HCT116 (cell line): Measurements from ENCODE around the gene FUOM. TPM values are rescaled to one million over a fixed set of nuclear protein-coding genes. Genes with fewer than 3 reads are reported as not detected.

Source experiments
- ATAC-seq: fragments of 200-7000 bp; cut with Tn5 transposase; 2 replicates; pipeline ENCODE4 v1.9.1; 2020; ENCODE audit warnings: mild to moderate bottlenecking, moderate library complexity
- BruUV-seq: library from RNA; stranded (reverse); fragments of 400-500 nt; replicated peaks from 2 replicates; lab custom pipeline; 2021; lab: Mats Ljungman, UMichigan
- CTCF ChIA-PET: fragments of 300-600 bp; sonication (Branson Sonifier 250); formaldehyde crosslinking; loops from one replicate; lab custom pipeline; 2021; ENCODE audit warnings: antibody characterized with exemption; lab: Charles Lee
- POLR2A ChIA-PET: fragments of 300-600, 350-600 bp; sonication (Branson Sonifier 250); formaldehyde crosslinking; loops from one replicate; lab custom pipeline; 2021; ENCODE audit warnings: antibody characterized with exemption; lab: Charles Lee
- RAD21 ChIA-PET, 2 experiments: fragments of 300-600 bp; sonication (Branson Sonifier 250); formaldehyde crosslinking; loops; one replicate each; lab custom pipeline; 2023; ENCODE audit warnings: low total read pairs in 2 of 2; ENCODE audit not compliant: uncharacterized antibody in 2 of 2, unreplicated experiment in 2 of 2, low non-redundant PET in 1 of 2; lab: Charles Lee
- DNase-seq: peaks from one replicate; pipeline ENCODE4 v3.0.0-alpha.2; 2010; ENCODE audit warnings: low read depth, low spot score
- H2AFZ ChIP-seq: fragments of 200-600 bp; shearing (Covaris generic), sonication (generic); 2 replicates; pipeline ENCODE4 v1.6.1; 2017; ENCODE audit warnings: low read depth, mixed run types, mixed read lengths, antibody characterized with exemption, low read length; ENCODE audit not compliant: poor library complexity, severe bottlenecking
- H3K27ac ChIP-seq: 2 replicates; pipeline ENCODE4 v1.5.1; 2012; ENCODE audit warnings: low read depth, low read length
- H3K27me3 ChIP-seq: fragments of 200-600 bp; sonication (generic); 2 replicates; pipeline ENCODE4 v1.6.1; 2016; ENCODE audit warnings: mixed run types, low read length, mixed read lengths; ENCODE audit not compliant: insufficient read depth
- H3K36me3 ChIP-seq, 2 experiments: fragments of 200-500 bp in 1 of 2; fragments of 200-600 bp in 1 of 2; sonication (Bioruptor generic) in 1 of 2; sonication (generic) in 1 of 2; 2 replicates each; pipeline versions ENCODE4 v1.5.1 to v1.6.1; 2014 to 2016; ENCODE audit warnings: low read length in 2 of 2, inconsistent platforms in 1 of 2, mixed read lengths in 1 of 2, mixed run types in 1 of 2; ENCODE audit not compliant: insufficient read depth in 2 of 2, control insufficient read depth in 1 of 2
- H3K4me1 ChIP-seq, 2 experiments: fragments of 200-600 bp in 1 of 2; sonication (generic) in 1 of 2; 2 replicates each; pipeline versions ENCODE4 v1.5.1 to v1.6.1; 2012 to 2017; ENCODE audit warnings: low read length in 2 of 2, inconsistent platforms in 1 of 2, mild to moderate bottlenecking in 1 of 2, mixed read lengths in 1 of 2, mixed run types in 1 of 2, moderate library complexity in 1 of 2; ENCODE audit not compliant: insufficient read depth in 2 of 2, control insufficient read depth in 1 of 2
- H3K4me2 ChIP-seq: fragments of 200-600 bp; sonication (generic); 2 replicates; pipeline ENCODE4 v1.6.1; 2017; ENCODE audit warnings: mixed run types, low read length, mixed read lengths
- H3K4me3 ChIP-seq, 2 experiments: fragments of 200-600 bp in 1 of 2; sonication (generic) in 1 of 2; replicated peaks in 1 of 2; 2 replicates each; pipeline ENCODE4 v1.5.1; 2011 to 2016; ENCODE audit warnings: low read length in 2 of 2, control low read depth in 1 of 2, low read depth in 1 of 2, mild to moderate bottlenecking in 1 of 2, mixed read lengths in 1 of 2, mixed run types in 1 of 2
- H3K79me2 ChIP-seq: fragments of 200-600 bp; sonication (generic); 2 replicates; pipeline ENCODE4 v1.6.1; 2017; ENCODE audit warnings: mild to moderate bottlenecking, mixed run types, low read length, moderate library complexity, mixed read lengths; ENCODE audit not compliant: insufficient read depth
- H3K9ac ChIP-seq: fragments of 200-600 bp; sonication (generic); 2 replicates; pipeline ENCODE4 v1.6.1; 2016; ENCODE audit warnings: low read length, mixed read lengths
- H3K9me2 ChIP-seq: fragments of 200-600 bp; sonication (generic), shearing (Covaris generic); 2 replicates; pipeline ENCODE4 v1.6.1; 2017; ENCODE audit warnings: mixed run types, mild to moderate bottlenecking, moderate library complexity; ENCODE audit not compliant: insufficient read depth
- H3K9me3 ChIP-seq, 2 experiments: fragments of 200-500 bp in 1 of 2; fragments of 200-600 bp in 1 of 2; sonication (Bioruptor generic) in 1 of 2; sonication (generic) in 1 of 2; 2 replicates each; pipeline ENCODE4 v1.6.1; 2014 to 2017; ENCODE audit warnings: low read length in 2 of 2, mixed read lengths in 2 of 2, inconsistent platforms in 1 of 2, low read depth in 1 of 2, mild to moderate bottlenecking in 1 of 2, mixed run types in 1 of 2, moderate library complexity in 1 of 2; ENCODE audit not compliant: control insufficient read depth in 1 of 2, insufficient read depth in 1 of 2
- H4K20me1 ChIP-seq: fragments of 200-600 bp; sonication (generic), shearing (Covaris generic); 2 replicates; pipeline ENCODE4 v1.6.1; 2017; ENCODE audit warnings: mixed run types, mild to moderate bottlenecking, moderate library complexity; ENCODE audit not compliant: insufficient read depth
- CBX3 ChIP-seq: IDR thresholded peaks from 2 replicates; pipeline ENCODE4 v1.6.1; 2012; ENCODE audit warnings: low read depth
- CEBPB ChIP-seq: IDR thresholded peaks from 2 replicates; pipeline ENCODE4 v1.6.1; 2012; ENCODE audit warnings: low read depth
- ELF1 ChIP-seq: IDR thresholded peaks from 2 replicates; pipeline ENCODE4 v1.6.1; 2012; ENCODE audit warnings: low read depth, borderline replicate concordance
- EZH2 ChIP-seq: fragments of 200-600 bp; sonication (generic); IDR thresholded peaks from 2 replicates; pipeline ENCODE4 v1.6.1; 2017; ENCODE audit warnings: antibody characterized with exemption, mixed run types
- EZH2phosphoT487 ChIP-seq: fragments of 200-600 bp; IDR thresholded peaks from 2 replicates; pipeline ENCODE4 v1.6.1; 2018; ENCODE audit warnings: antibody characterized with exemption, borderline replicate concordance
- JUND ChIP-seq: IDR thresholded peaks from 2 replicates; pipeline ENCODE4 v1.6.1; 2012
- POLR2A ChIP-seq: IDR thresholded peaks from 2 replicates; pipeline ENCODE4 v1.7.0; 2011; ENCODE audit warnings: borderline replicate concordance; ENCODE audit not compliant: insufficient read depth, insufficient read length; ENCODE audit errors: extremely low read depth
- POLR2AphosphoS5 ChIP-seq: IDR thresholded peaks from 2 replicates; pipeline ENCODE4 v1.6.1; 2011; ENCODE audit warnings: mild to moderate bottlenecking, low read depth, low read length, moderate library complexity
- RAD21 ChIP-seq: IDR thresholded peaks from 2 replicates; pipeline ENCODE4 v1.6.1; 2012; ENCODE audit warnings: low read depth, mild to moderate bottlenecking
- SP1 ChIP-seq: IDR thresholded peaks from 2 replicates; pipeline ENCODE4 v1.6.1; 2012; ENCODE audit warnings: low read depth
- SRF ChIP-seq: IDR thresholded peaks from 2 replicates; pipeline ENCODE4 v1.6.1; 2012; ENCODE audit warnings: low read depth
- TCF7L2 ChIP-seq: IDR thresholded peaks from 2 replicates; pipeline ENCODE4 v1.7.0; 2011; ENCODE audit warnings: borderline replicate concordance, inconsistent platforms; ENCODE audit not compliant: insufficient read depth, insufficient read length; ENCODE audit errors: extremely low read depth
- YY1 ChIP-seq: IDR thresholded peaks from 2 replicates; pipeline ENCODE4 v1.6.1; 2011; ENCODE audit warnings: low read length, low read depth, moderate library complexity, mild to moderate bottlenecking; ENCODE audit not compliant: insufficient replicate concordance; ENCODE audit errors: extremely low read depth
- ZFX ChIP-seq: fragments of 450-650 bp; IDR thresholded peaks from 2 replicates; pipeline ENCODE4 v1.6.1; 2017
- intact Hi-C: fragments of 100-400 bp; cut with micrococcal nuclease; formaldehyde crosslinking; loops from 2 replicates; pipeline ENCODE4 v1.10.0; 2022
- total RNA-seq: library from RNA; stranded (reverse); gene quantifications from one replicate; pipeline ENCODE4 v1.2.1, GENCODE V29; 2021; ENCODE audit not compliant: unreplicated experiment
- TF ChIP-seq, protein P1 (sequence below): IDR thresholded peaks from 2 replicates; pipeline ENCODE4 v1.6.1; 2011; ENCODE audit warnings: mild to moderate bottlenecking, low read length, moderate library complexity; ENCODE audit not compliant: insufficient replicate concordance; ENCODE audit errors: extremely low read depth
- TF ChIP-seq, protein P2 (sequence below): IDR thresholded peaks from 2 replicates; pipeline ENCODE4 v1.6.1; 2012
- TF ChIP-seq, protein P3 (sequence below): IDR thresholded peaks from 2 replicates; pipeline ENCODE4 v1.6.1; 2012

The FUOM gene
- total RNA-seq, 1 experiment from 2014 or later, result 21.5 TPM

DNA sequence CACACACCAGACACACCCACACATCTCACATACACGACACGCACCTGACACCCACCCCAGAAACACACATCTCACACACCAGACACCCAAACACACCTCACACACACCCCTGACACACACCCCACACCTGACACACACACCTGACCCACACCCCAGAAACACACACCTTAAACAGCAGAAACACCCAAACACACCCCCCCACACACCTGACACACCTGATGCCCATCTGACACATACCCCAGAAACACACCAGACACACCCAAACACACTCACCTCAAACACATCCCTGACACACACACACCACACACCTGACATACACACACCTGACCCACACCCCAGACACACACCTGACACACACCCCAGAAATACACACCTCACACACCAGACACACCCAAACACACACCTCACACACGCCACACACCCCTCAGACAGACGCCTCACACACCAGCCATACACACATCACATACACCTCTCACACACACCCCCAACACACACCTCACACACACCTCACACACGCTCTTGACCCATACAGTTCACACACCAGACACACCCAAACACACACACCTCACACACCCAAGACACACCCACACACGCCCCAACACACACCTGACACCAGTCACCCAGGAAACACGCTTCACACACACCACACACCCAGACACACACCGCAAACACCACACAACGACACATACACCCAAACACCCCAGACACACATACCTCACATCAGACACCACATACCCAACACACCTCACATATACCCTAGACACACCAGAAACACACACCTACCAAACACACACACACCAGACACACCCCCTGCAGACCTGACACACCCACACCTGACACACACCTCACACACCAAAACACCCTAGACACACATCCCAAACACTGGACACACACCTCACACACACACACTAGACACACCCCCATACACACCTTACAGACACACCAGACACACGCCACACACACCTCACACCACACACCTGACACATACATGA is 19.4 kb downstream of the FUOM start:
- Histone ChIP-seq H3K27me3 (no peaks in the 10 kb centered on the region), H3K36me3 (no peaks in the 10 kb centered on the region), H3K9me2 (no peaks in the 10 kb centered on the region), H3K27ac (no peak overlapping the region), H3K9me3 (no peaks in the 10 kb centered on the region), H4K20me1 (no peaks in the 10 kb centered on the region), H3K79me2 (no peaks in the 10 kb centered on the region), H3K4me1 (peaks cover 0 to 5% of the 10 kb centered on the region in 2 experiments; a peak in 1 of 4 replicates), H3K9ac (no peak overlapping the region), H2AFZ (no peak overlapping the region), H3K4me3 (no peak overlapping the region), H3K4me2 (no peak overlapping the region)
- ATAC-seq, result no peak
- intact Hi-C loops, result no loop called here
- no peak for DNase-seq
- BruUV-seq, result no TSS peak
- TF ChIP-seq YY1 (no peak), POLR2A (no peak), JUND (no peak), SRF (no peak), CEBPB (no peak)
- ChIA-PET RAD21 (no interaction called here), CTCF (no interaction called here), POLR2A (no interaction called here)

DNA sequence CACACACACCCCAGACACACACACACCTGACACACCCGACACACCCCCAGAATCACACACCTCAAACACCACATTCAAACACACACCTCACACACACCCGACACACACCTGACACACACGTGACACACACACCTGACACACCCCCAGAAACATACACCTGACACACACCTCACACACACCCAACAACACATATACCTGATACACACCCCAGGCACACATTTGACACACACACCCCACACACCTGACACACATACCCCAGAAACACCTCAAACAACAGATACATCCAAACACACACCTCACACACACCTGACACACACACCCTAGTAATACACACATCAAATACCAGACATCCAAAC is 20.5 kb downstream of the FUOM start:
- no peak overlapping the region for H3K27ac ChIP-seq
- RAD21 ChIA-PET, result no interaction called here
- no peak overlapping the region for H2AFZ ChIP-seq
- H3K27me3 ChIP-seq, result no peaks in the 10 kb centered on the region
- no peak overlapping the region for H3K9ac ChIP-seq
- no peak for ATAC-seq
- no peaks in the 10 kb centered on the region for H3K79me2 ChIP-seq
- intact Hi-C loops, result no loop called here
- no peak overlapping the region for H3K4me3 ChIP-seq
- CTCF ChIA-PET, result no interaction called here
- BruUV-seq, result no TSS peak
- H3K36me3 ChIP-seq, result no peaks in the 10 kb centered on the region
- no peaks in the 10 kb centered on the region for H3K9me2 ChIP-seq
- no peak for DNase-seq
- no peaks in the 10 kb centered on the region for H3K4me1 ChIP-seq
- no peak overlapping the region for H3K4me2 ChIP-seq
- H3K9me3 ChIP-seq, result no peaks in the 10 kb centered on the region
- H4K20me1 ChIP-seq, result no peaks in the 10 kb centered on the region
- POLR2A ChIA-PET, result no interaction called here
- TF ChIP-seq, protein P1, sequence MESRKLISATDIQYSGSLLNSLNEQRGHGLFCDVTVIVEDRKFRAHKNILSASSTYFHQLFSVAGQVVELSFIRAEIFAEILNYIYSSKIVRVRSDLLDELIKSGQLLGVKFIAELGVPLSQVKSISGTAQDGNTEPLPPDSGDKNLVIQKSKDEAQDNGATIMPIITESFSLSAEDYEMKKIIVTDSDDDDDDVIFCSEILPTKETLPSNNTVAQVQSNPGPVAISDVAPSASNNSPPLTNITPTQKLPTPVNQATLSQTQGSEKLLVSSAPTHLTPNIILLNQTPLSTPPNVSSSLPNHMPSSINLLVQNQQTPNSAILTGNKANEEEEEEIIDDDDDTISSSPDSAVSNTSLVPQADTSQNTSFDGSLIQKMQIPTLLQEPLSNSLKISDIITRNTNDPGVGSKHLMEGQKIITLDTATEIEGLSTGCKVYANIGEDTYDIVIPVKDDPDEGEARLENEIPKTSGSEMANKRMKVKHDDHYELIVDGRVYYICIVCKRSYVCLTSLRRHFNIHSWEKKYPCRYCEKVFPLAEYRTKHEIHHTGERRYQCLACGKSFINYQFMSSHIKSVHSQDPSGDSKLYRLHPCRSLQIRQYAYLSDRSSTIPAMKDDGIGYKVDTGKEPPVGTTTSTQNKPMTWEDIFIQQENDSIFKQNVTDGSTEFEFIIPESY, result no peak
- TF ChIP-seq EZH2phosphoT487, result no peak
- TF ChIP-seq POLR2A, result no peak
- no peak for TF ChIP-seq ELF1
- TF ChIP-seq ZFX, result no peak
- no peak for TF ChIP-seq CEBPB
- no peak for TF ChIP-seq RAD21
- TF ChIP-seq EZH2, result no peak
- TF ChIP-seq, protein P2, sequence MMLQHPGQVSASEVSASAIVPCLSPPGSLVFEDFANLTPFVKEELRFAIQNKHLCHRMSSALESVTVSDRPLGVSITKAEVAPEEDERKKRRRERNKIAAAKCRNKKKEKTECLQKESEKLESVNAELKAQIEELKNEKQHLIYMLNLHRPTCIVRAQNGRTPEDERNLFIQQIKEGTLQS, result no peak
- TF ChIP-seq, protein P3, sequence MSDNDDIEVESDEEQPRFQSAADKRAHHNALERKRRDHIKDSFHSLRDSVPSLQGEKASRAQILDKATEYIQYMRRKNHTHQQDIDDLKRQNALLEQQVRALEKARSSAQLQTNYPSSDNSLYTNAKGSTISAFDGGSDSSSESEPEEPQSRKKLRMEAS, result no peak
- TF ChIP-seq CBX3, result no peak
- no peak for TF ChIP-seq YY1
- TF ChIP-seq POLR2AphosphoS5, result no peak
- no peak for TF ChIP-seq TCF7L2
- TF ChIP-seq SP1, result no peak
- TF ChIP-seq JUND, result no peak
